ENCODE results near the gene KEAP1.
"Not testable (repeated sequence)": the region's sequence is repeated elsewhere in the genome, so short reads cannot be mapped to it uniquely, and the experiment has no call there.

The KEAP1 gene

GRCh38 chr19:10468133-10468532, 35.0 kb downstream of the KEAP1 start:
- DNase-seq (ENCODE audit: insufficient read length, low spot score) (peak; percentile 10), FAIRE-seq (no peak)
- TF ChIP-seq, protein P1, sequence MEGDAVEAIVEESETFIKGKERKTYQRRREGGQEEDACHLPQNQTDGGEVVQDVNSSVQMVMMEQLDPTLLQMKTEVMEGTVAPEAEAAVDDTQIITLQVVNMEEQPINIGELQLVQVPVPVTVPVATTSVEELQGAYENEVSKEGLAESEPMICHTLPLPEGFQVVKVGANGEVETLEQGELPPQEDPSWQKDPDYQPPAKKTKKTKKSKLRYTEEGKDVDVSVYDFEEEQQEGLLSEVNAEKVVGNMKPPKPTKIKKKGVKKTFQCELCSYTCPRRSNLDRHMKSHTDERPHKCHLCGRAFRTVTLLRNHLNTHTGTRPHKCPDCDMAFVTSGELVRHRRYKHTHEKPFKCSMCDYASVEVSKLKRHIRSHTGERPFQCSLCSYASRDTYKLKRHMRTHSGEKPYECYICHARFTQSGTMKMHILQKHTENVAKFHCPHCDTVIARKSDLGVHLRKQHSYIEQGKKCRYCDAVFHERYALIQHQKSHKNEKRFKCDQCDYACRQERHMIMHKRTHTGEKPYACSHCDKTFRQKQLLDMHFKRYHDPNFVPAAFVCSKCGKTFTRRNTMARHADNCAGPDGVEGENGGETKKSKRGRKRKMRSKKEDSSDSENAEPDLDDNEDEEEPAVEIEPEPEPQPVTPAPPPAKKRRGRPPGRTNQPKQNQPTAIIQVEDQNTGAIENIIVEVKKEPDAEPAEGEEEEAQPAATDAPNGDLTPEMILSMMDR (IDR thresholded peaks at IDR 0.05; ENCODE audit: insufficient read depth, missing control alignments), result no peak

- DNase-seq (ENCODE audit: insufficient read length, low spot score) (no peak), FAIRE-seq (no peak)
- TF ChIP-seq, protein P1 (IDR thresholded peaks at IDR 0.05; ENCODE audit: insufficient read depth, missing control alignments), result no peak
Measured at GRCh38 chr19:10467104-10467706, 36.0 kb downstream of the KEAP1 start.

- FAIRE-seq (no peak), DNase-seq (ENCODE audit: insufficient read length, low spot score) (no peak)
- TF ChIP-seq, protein P1 (IDR thresholded peaks at IDR 0.05; ENCODE audit: insufficient read depth, missing control alignments), result no peak
Measured at GRCh38 chr19:10464456-10464855, 38.7 kb downstream of the KEAP1 start.

DNA sequence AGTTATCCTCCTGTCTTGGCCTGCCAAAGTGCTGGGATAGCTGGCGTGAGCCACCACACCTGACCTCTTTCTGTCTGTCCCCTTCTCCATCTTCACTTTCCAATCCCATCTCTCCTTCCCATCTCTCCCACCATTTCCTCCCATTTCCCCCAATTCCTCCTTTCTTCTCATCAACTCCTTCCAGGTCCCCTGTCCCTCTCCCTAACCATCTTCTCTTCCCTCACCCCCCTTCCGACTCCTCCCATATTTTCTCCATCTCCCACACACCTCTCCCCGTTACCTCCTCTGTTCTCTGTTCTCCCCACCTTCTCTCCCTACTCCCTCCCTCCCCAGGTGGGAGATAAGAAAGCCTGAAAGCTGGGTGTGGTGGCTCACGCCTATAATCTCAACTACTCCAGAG, 40.6 kb downstream of the KEAP1 start:
- TF ChIP-seq, protein P1 (IDR thresholded peaks at IDR 0.05; ENCODE audit: insufficient read depth, missing control alignments), result no peak
- DNase-seq (ENCODE audit: insufficient read length, low spot score), result no peak

DNA sequence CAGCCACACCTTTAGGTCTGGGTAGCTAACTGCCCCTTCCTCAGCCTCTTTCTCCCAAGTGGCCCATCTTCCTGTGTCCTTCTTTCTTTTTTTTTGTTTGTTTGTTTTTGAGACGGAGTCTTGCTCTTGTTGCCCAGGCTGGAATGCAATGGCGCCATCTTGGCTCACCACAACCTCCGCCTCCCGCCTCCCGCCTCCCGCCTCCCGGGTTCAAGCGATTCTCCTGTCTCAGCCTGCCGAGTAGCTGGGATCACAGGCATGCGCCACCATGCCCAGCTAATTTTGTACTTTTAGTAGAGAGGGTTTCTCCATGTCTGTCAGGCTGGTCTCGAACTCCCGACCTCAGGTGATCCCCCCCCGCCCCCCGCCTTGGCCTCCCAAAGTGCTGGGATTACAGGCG, 41.1 kb downstream of the KEAP1 start:
- DNase-seq (ENCODE audit: insufficient read length, low spot score); FAIRE-seq: not testable (repeated sequence)

More for the DNA sequence above, 40.6 kb downstream of the KEAP1 start:
- FAIRE-seq, result no peak

GRCh38 chr19:10461047-10461949, 41.9 kb downstream of the KEAP1 start:
- FAIRE-seq (no peak), DNase-seq (ENCODE audit: insufficient read length, low spot score) (peak; percentile 33)
- TF ChIP-seq, protein P1 (IDR thresholded peaks at IDR 0.05; ENCODE audit: insufficient read depth, missing control alignments), result no peak

GRCh38 chr19:10460714-10461046, 42.5 kb downstream of the KEAP1 start:
- TF ChIP-seq, protein P1 (IDR thresholded peaks at IDR 0.05; ENCODE audit: insufficient read depth, missing control alignments), result no peak
- FAIRE-seq, result no peak
- DNase-seq (ENCODE audit: insufficient read length, low spot score), result no peak

DNA sequence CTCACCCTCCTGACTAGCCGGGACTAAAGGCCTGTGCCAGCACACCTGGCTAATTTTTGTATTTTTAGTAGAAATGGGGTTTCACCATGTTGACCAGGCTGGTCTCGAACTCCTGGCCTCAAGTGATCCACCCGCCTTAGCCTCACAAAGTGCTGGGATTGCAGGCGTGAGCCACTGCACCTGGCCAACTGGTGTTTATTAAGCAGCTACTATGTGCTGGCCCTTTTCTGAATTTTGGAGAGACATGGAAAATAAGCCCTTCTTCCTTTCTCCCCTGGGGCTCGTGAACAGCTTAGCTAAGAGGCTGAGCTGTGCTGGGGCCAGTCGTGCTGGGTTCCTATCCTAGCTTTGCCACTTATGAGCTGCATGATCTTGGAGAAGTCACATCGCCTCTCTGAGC, 44.4 kb downstream of the KEAP1 start:
- peak; percentile 10 for DNase-seq (ENCODE audit: insufficient read length, low spot score)
- not testable (repeated sequence) for FAIRE-seq

Data from D721Med (cell line).